ENCODE measurements around the gene ILKAP. TPM values are rescaled to one million over a fixed set of nuclear protein-coding genes. Genes with fewer than 3 reads are reported as not detected.

Gene ILKAP
- total RNA-seq, 1 experiment from 2014 or later, result 27.5 TPM

- DNase-seq (ENCODE audit: low spot score), result no peak
These were observed 65.6 kb downstream of the ILKAP start for GRCh38 chr2:238137885-238138284.

DNA sequence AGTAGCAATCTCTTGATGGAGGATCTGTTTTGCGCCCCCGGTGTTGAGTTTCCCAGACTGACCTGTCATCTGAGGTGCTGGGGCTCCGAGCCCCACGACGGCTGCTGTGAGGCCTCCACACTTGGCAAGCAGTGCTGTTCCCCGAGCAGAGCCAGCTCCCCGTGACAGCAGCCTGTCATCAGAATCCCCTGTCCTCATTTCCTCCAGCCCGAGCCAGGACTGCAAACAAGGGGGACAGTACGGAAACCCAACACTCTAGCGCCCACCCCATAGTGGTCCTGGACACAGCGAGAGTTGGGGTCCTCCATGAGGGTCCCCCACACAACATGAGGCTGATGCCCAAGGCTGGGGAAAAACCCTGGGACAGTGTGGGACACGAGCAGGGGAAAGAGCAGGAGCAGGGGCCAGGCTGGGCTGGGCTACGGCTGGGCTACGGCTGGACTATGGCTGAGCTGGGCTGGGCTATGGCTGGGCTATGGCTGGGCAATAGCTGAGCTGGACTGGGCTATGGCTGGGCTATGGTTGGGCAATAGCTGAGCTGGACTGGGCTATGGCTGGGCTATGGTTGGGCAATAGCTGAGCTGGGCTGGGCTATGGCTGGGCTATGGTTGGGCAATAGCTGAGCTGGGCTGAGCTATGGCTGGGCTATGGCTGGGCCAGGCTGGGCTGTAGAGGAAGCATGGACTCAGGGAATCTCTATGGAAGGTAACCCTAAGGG lies 66.5 kb downstream of the ILKAP start:
- peak; percentile 39 for DNase-seq (ENCODE audit: low spot score)

DNA sequence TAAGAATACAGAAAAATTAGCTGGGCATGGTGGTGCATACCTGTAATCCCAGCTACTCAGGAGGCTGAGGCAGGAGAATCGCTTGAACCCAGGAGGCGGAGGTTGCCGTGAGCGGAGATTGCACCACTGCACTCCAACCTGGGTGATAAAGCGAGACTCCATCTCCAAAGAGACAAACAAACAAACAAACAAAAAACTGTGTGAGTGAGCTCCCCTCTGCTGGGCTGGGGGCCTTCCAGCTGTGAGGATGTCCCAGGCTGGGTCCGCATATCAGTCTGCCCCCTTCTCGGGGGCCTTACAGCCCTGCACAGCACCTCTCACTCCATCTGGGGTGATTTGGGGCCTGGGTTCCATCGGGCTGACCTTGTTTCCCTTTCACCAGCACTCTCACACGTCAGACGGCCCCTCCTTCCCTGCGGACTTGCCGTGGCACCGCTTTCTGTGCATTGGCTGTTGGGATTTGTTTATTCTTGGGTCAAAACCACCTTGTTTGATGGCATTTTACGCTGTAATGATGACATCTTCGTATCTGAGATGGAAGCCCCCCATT lies 67.8 kb downstream of the ILKAP start:
- DNase-seq (ENCODE audit: low spot score), result no peak

- DNase-seq (ENCODE audit: low spot score), result no peak
These were observed 69.1 kb downstream of the ILKAP start for GRCh38 chr2:238134393-238134785.

- DNase-seq (ENCODE audit: low spot score), result no peak
These were observed 69.7 kb downstream of the ILKAP start for GRCh38 chr2:238133499-238134392.

- no peak for DNase-seq (ENCODE audit: low spot score)
These were observed 70.7 kb downstream of the ILKAP start for GRCh38 chr2:238132463-238133450.

DNA sequence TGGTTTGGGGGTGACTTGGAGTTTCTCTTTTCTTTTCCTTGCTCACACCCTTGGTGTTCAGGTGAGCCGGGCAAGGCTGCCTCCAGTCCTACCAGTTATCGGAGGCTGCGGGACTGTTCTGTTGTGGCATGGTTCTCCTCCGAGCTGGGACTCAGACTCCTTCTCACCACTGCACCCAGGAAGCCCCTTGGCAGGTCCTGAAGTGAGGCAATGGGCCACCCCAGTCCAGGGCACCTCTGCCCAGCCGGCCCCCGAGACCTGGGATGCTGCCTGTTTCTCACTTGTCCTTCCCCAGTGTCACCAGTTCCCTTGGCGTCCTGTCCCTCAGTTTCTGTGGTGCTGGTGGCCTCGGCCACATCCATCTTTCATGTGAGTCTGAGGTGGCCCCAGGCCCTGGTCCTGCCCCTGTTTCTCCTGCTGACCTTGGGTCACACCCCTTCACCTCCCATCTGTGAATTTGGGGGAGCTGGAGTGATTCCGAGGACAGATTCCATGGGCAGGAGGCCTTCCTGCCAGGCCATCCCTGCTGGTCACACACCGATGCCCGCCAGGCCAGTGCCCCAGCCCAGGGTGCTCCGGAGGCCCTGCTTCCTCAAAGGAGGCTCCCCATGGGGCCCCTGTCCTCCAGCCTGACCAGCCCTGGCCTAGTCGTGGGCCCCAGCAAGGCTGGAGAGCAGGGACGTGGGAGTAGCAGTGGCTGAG lies 71.6 kb downstream of the ILKAP start:
- DNase-seq (ENCODE audit: low spot score), result no peak

DNA sequence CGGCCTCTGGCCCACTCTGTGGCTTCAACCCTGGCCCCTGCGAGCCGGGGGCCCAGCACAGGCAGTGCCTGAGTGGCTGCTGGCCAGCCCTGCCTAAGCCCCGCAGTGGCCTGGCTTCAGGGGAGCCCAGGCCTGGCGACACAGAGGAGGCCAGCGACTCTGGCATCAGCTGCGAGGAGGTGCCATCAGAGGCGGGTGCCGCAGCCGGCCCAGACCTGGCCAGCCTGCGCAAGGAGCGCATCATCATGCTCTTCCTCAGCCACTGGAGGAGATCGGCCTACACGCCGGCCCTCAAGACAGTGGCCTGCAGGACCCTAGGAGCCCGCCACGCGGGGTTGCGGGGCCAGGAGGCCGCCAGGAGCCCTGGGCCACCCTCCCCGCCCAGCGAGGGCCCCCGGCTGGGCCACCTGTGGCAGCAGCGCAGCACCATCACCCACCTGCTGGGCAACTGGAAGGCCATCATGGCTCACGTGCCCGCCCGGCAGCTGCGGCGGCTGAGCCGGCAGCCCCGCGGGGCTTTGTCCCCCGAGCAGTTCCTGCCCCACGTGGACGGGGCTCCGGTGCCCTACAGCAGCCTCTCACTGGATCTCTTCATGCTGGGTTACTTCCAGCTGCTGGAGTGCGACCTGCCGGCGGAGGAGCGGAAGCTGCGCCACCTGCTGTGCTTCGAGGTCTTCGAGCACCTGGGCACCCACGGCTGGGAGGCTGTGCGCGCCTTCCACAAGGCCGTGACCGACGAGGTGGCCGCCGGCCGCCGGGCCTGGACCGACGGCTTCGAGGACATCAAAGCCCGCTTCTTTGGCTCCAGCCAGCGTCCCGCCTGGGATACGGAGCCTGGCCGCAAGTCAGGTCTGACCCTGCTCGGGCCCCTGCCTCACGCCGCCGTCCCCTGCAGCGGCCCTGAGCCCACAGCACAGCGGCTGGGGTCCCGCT lies 72.5 kb downstream of the ILKAP start:
- no peak for DNase-seq (ENCODE audit: low spot score)

DNA sequence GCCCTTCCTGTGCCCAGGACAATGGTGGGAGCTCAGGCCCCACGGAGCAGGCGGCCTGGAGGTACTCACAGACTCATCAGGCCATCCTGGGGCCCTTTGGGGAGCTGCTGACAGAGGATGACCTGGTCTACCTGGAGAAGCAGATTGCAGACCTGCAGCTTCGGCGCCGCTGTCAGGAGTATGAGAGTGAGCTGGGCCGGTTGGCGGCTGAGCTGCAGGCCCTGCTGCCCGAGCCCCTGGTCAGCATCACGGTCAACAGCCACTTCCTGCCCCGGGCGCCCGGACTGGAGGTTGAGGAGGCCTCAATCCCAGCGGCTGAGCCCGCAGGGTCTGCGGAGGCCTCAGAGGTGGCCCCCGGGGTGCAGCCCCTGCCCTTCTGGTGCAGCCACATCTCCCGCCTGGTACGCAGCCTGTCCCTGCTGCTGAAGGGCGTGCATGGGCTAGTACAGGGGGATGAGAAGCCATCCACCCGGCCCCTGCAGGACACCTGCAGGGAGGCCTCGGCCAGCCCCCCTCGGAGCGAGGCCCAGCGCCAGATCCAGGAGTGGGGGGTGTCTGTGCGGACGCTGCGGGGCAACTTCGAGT lies 73.3 kb downstream of the ILKAP start:
- no peak for DNase-seq (ENCODE audit: low spot score)

DNA sequence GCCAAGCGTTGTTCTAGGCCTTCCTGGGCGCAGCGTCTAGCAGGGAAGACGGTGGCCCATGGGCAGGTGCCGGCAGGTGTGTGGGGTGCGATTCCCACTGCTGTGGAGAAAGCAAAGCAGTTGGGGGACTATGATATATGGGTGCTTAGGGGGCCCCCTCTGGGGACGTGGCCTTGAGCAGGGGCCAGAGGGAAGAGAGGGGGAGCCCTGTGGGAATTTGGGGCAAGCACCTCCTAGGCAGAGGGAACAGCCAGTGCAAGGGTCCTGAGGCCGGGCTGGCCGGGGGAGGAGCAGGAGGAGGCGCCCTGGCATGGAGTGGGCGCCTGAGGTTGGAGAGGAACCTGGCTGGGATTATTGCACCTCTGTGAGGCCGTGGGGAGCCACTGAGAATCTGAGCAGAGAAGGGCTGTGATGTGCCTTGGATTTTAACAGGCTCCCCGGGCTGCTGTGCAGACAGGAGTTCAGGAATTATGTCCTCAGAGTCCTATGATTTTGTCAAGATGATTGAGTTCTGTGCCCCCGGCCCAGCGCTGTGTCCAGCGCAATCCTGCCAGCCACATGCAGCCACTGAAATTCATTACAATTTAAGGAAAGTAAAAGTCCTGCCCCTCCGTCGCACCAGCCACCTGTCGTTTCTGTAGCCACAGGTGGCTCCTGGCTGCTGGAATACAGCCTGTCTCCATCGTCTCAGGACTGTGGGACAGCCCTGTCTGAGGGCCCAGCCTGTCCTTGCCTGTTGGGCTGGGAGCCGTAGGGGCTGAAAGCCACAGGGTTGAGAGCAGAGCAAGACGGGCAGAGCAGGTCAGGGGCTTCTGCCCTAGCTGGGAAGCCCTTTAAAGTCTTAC lies 74.1 kb downstream of the ILKAP start:
- no peak for DNase-seq (ENCODE audit: low spot score)

GRCh38 chr2:238128534-238129001 lies 74.9 kb downstream of the ILKAP start:
- no peak for DNase-seq (ENCODE audit: low spot score)

DNA sequence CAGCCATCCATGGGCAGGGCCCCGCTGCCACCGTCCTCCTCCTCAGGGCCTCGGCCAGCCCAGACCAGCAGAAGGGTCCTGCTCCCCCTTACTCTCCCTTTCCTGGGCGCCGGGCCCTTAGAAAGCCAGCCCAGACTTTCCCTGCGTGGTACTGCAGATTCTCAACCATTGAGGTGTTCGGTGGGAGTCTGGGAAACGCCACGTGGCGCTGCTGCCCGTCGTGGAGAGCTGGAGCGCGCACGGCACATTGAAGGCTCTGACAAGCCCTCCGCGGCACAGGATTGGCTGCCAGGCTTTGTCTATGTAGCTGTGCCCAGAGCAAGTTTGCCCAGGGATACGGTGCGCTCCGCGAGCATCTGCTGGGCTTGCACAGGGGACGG lies 75.4 kb downstream of the ILKAP start:
- no peak for DNase-seq (ENCODE audit: low spot score)

GRCh38 chr2:238127165-238128060 lies 76.1 kb downstream of the ILKAP start:
- DNase-seq (ENCODE audit: low spot score), result no peak

- DNase-seq (ENCODE audit: low spot score), result no peak
These were observed 76.7 kb downstream of the ILKAP start for GRCh38 chr2:238126775-238127164.

DNA sequence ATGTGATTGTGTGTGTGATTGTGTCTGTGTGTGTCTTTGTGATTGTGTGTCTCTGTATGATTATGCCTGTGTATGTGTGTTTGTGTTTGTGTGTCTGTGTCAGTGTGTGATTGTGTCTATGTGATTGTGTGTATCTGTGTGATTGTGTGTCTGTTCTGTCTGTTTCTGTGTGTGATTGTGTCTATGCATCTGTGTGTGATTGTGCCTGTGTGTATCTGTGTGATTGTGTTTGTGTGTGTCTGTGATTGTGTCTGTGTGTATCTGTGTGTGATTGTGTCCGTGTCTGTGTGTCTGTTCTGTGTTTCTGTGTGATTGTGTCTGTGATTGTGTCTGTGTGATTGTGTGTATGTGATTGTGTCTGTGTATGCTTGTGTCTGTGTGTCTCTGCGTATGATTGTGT lies 77.2 kb downstream of the ILKAP start:
- DNase-seq (ENCODE audit: low spot score), result no peak

DNA sequence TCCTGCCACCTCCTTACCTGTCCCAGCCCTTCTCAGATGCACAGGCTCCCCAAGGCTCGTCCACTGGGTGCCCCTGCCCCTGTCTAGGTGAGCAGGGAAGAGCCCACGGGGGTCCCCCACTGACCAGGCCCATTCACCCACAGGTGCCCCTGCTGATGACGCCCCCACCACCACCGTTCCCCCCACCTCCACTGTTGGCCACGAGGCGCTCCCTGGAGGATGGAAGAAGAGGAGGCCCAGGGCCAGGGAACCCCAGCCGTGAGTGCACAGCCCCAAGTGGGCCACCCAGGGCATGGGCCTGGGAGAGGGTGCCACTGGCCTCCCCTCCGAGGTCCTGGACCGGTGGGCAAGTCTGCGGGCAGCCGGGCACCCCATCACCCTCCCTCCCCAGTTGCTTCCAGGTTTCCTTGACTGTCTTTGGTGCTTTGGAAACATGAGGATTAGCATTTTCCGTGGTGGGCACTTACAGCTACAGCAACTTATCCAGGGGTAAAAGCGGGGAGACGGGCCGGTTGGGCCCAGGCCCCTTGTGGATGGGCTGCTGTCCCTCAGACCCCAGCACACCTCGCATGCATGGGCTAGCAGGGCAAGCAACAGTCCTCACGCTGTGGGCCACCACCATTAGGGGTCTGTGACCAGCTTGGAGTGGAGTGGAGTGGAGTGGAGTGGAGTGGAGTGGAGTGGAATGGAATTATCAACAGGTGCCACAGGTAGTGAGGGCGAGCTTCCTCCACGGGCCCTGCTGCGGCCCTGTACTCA lies 78.2 kb downstream of the ILKAP start:
- DNase-seq (ENCODE audit: low spot score), result no peak
